ENCODE data around the gene CASP3.

The CASP3 gene

GRCh38 chr4:184599492-184600135, 49.6 kb downstream of the CASP3 start:
- Histone ChIP-seq H3K36me3 (ENCODE audit: control insufficient read depth, insufficient read depth, low read length) (no peaks in the 10 kb centered on the region), H3K4me3 (replicated peaks; ENCODE audit: low read depth, low read length) (no peak overlapping the region), H3K27me3 (replicated peaks; ENCODE audit: control insufficient read depth, insufficient read depth, low read length) (no peaks in the 10 kb centered on the region; the same call in 1 of the 2 replicates)
- TF ChIP-seq, protein P1, sequence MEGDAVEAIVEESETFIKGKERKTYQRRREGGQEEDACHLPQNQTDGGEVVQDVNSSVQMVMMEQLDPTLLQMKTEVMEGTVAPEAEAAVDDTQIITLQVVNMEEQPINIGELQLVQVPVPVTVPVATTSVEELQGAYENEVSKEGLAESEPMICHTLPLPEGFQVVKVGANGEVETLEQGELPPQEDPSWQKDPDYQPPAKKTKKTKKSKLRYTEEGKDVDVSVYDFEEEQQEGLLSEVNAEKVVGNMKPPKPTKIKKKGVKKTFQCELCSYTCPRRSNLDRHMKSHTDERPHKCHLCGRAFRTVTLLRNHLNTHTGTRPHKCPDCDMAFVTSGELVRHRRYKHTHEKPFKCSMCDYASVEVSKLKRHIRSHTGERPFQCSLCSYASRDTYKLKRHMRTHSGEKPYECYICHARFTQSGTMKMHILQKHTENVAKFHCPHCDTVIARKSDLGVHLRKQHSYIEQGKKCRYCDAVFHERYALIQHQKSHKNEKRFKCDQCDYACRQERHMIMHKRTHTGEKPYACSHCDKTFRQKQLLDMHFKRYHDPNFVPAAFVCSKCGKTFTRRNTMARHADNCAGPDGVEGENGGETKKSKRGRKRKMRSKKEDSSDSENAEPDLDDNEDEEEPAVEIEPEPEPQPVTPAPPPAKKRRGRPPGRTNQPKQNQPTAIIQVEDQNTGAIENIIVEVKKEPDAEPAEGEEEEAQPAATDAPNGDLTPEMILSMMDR (IDR thresholded peaks at IDR 0.05; ENCODE audit: insufficient read depth, low read length, poor library complexity, severe bottlenecking): no peak
- DNase-seq (ENCODE audit: extremely low read depth, insufficient read length): no peak

DNA sequence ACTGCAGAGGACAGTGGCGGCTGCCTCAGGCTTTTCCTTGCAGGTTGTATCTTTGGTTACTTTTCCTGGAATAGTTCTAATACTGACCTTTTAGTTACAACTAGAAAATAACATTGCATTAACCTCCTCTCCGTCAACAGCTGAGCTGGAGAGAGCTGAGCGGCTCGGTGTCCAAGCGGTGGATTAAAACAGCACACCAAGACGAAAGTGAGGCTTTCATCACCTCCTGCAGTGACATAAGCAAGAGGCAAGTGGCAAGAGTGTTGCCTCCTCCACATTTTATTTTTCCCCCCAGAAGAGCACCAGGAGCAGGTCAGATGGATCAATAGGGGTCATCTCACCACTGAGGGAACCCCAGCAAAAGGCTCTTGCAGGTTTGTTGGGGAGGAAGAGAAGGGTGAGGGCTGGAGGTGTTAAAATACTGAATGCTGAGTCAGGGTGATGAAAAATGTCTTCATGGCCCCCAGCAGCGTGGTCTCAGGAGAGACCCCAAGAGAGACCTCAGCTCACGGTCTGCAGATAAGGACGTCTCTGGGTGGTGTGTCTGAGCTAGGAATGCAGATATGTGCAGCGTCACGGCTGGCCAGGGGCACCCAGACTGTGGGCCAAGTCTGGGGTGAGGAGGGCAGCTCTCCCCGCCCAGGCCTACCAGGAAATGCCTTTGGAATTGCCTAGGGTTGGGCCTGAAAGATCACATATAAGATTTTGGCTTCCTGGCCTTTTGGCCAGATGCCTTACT, 50.3 kb downstream of the CASP3 start:
- Histone ChIP-seq H3K27me3 (replicated peaks; ENCODE audit: control insufficient read depth, insufficient read depth, low read length) (no peaks in the 10 kb centered on the region; the same call in 1 of the 2 replicates), H3K4me3 (replicated peaks; ENCODE audit: low read depth, low read length) (no peak overlapping the region), H3K36me3 (ENCODE audit: control insufficient read depth, insufficient read depth, low read length) (no peaks in the 10 kb centered on the region)
- TF ChIP-seq, protein P1 (IDR thresholded peaks at IDR 0.05; ENCODE audit: insufficient read depth, low read length, poor library complexity, severe bottlenecking): no peak
- no peak for DNase-seq (ENCODE audit: extremely low read depth, insufficient read length)

DNA sequence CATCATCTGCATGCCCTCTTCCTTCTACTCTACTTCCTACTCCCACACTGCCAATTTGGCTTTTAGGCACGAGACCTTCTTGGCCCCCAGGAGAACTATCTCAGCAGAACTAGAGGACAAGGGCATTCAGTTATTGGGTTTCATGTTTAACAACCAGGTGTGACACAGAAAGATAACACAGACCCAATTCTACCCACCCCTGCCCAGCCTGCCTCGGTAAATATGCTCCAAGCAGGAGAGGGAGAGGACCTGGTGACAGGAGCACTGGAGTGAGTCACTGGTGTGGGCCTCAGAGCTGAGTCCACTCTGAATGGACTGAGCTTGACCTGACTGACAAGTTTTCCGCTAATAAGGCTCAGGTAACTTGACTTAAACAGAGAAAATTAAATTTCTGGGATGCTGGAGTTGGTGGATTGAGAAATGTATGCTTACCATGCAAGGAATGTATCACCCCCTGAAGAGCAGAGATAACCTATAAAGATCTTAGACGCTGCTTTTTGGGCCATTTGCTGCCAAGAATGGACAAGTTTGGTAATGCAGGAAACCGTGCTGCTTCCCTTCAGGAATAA, 52.5 kb downstream of the CASP3 start:
- H3K27me3 ChIP-seq (replicated peaks; ENCODE audit: control insufficient read depth, insufficient read depth, low read length): no peaks in the 10 kb centered on the region; the same call in 1 of the 2 replicates
- no peak for DNase-seq (ENCODE audit: extremely low read depth, insufficient read length)
- no peaks in the 10 kb centered on the region for H3K36me3 ChIP-seq (ENCODE audit: control insufficient read depth, insufficient read depth, low read length)
- TF ChIP-seq, protein P1 (IDR thresholded peaks at IDR 0.05; ENCODE audit: insufficient read depth, low read length, poor library complexity, severe bottlenecking): no peak
- no peak overlapping the region for H3K4me3 ChIP-seq (replicated peaks; ENCODE audit: low read depth, low read length)

- TF ChIP-seq, protein P1 (IDR thresholded peaks at IDR 0.05; ENCODE audit: insufficient read depth, low read length, poor library complexity, severe bottlenecking): no peak
- DNase-seq (ENCODE audit: extremely low read depth, insufficient read length): no peak
- no peaks in the 10 kb centered on the region for H3K36me3 ChIP-seq (ENCODE audit: control insufficient read depth, insufficient read depth, low read length)
- H3K4me3 ChIP-seq (replicated peaks; ENCODE audit: low read depth, low read length): no peak overlapping the region
- H3K27me3 ChIP-seq (replicated peaks; ENCODE audit: control insufficient read depth, insufficient read depth, low read length): no peaks in the 10 kb centered on the region; the same call in 1 of the 2 replicates
Observed at GRCh38 chr4:184596044-184596616, 53.1 kb downstream of the CASP3 start.

DNA sequence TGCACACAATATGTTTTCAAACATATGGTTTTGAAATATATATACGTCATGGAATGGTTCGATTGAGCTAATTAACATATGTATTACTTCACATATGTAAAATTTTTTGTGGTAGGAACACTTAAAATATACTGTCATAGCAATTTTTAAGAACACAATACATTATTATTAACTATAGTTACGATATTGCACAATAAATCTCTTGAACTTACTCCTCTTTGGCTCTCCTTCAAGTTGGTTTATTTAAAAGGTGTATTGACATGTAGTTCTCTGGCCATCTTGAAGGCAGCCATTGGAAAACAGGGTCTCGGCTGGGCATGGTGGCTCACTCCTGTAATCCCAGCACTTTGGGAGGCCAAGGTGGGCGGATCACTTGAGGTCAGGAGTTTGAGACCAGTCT, 53.8 kb downstream of the CASP3 start:
- Histone ChIP-seq H3K4me3 (replicated peaks; ENCODE audit: low read depth, low read length) (no peak overlapping the region), H3K36me3 (ENCODE audit: control insufficient read depth, insufficient read depth, low read length) (no peaks in the 10 kb centered on the region), H3K27me3 (replicated peaks; ENCODE audit: control insufficient read depth, insufficient read depth, low read length) (no peaks in the 10 kb centered on the region; the same call in 1 of the 2 replicates)
- TF ChIP-seq, protein P1 (IDR thresholded peaks at IDR 0.05; ENCODE audit: insufficient read depth, low read length, poor library complexity, severe bottlenecking): no peak
- no peak for DNase-seq (ENCODE audit: extremely low read depth, insufficient read length)
